Measurements from ENCODE around the gene COQ10A. TPM values are rescaled to one million over a fixed set of nuclear protein-coding genes. Genes with fewer than 3 reads are reported as not detected.

The COQ10A gene
- total RNA-seq (10 to 100 TPM; 24.3 to 86.6 (median 54.7) TPM), polyA plus RNA-seq (100 to 1,000 TPM in 1 of 3 donors, 10 to 100 TPM in 2; 16.2 to 105 (median 63.5) TPM)
- long read RNA-seq, donor 1, transcript COQ10A-202 (5 exons, 1,410 nt) = major isoform, 9 of 18 reads
- long read RNA-seq, donor 1, transcript COQ10A-201 (5 exons, 1,652 nt) = major isoform, 9 of 18 reads
- long read RNA-seq, donor 1, partial matches to known transcripts = 0 of 18 reads
- long read RNA-seq, donor 1, other reads (novel, unspliced or antisense) = 0 of 18 reads
- long read RNA-seq, donor 2, transcript COQ10A-202 (5 exons, 1,410 nt) = minor isoform, 15 of 94 reads
- long read RNA-seq, donor 2, transcript COQ10A-203 (4 exons, 1,369 nt) = minor isoform, 6 of 94 reads
- long read RNA-seq, donor 2, transcript COQ10A-201 (5 exons, 1,652 nt) = major isoform, 58 of 94 reads
- long read RNA-seq, donor 2, partial matches to known transcripts = 2 of 94 reads
- long read RNA-seq, donor 2, other reads (novel, unspliced or antisense) = 10 of 94 reads

DNA sequence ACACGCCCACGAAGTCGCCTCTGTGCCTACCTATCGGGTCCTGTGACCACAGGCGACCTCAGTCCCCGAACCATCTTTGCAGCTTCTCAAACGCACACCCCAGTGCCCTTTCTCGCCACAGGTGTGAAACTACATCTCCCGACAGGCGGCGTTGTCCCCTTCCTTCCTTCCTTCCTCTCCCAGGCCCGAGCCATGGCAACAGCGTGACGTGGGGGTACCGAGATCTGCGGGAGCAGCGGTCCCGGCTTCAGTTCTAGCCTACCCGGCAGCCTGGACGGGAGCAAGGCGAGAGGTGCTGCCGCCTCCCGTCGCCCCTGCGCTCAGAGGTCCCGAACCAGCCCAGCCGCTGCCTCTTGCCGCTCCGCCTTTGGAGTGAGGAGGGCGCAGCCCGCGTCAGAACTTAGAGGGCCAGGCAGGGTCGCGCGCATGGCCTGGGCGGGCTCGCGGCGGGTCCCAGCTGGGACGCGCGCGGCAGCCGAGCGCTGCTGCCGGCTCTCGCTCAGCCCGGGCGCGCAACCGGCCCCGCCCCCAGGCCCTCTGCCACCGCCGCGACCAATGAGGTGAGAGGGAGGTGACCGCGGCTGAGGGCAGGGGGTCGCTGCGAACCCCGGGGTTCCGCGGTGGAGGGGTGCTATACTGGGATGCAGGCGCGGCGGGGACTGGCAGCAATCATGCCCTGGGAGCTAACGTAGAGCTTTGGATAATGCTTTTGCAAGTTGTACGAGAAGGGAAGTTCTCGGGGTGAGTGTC lies at the start of gene COQ10A:
COQ10A (plus strand) TSS at position 250 of the 750 bp plus-strand sequence; CDS start at position 427, 177 bp downstream.
- H3K4me1 ChIP-seq = peaks cover 56% of the 10 kb centered on the region
- TF ChIP-seq, protein P1, sequence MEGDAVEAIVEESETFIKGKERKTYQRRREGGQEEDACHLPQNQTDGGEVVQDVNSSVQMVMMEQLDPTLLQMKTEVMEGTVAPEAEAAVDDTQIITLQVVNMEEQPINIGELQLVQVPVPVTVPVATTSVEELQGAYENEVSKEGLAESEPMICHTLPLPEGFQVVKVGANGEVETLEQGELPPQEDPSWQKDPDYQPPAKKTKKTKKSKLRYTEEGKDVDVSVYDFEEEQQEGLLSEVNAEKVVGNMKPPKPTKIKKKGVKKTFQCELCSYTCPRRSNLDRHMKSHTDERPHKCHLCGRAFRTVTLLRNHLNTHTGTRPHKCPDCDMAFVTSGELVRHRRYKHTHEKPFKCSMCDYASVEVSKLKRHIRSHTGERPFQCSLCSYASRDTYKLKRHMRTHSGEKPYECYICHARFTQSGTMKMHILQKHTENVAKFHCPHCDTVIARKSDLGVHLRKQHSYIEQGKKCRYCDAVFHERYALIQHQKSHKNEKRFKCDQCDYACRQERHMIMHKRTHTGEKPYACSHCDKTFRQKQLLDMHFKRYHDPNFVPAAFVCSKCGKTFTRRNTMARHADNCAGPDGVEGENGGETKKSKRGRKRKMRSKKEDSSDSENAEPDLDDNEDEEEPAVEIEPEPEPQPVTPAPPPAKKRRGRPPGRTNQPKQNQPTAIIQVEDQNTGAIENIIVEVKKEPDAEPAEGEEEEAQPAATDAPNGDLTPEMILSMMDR (IDR thresholded peaks at IDR 0.05) = peak; percentile 58
- ATAC-seq (peak; percentile 82 to 92 (median 86)), DNase-seq (peak; percentile 89 to 95)
- intact Hi-C loops (cut with DNase I) = no loop called here
- H3K4me3 ChIP-seq = peak within 1 kb of the TSS; percentile 87
- H3K27ac ChIP-seq = peak within 1 kb of the TSS; percentile 96
- H3K9me3 ChIP-seq = no peaks in the 10 kb centered on the region
- 0% methylated on average over 62 to 68 of the region's 68 CpGs for WGBS, 3 donors
- peaks cover 4 to 24% of the 10 kb centered on the region in 2 donors for H3K36me3 ChIP-seq (ENCODE audit: insufficient read depth in 1 of 2, low read depth in 1 of 2)
- H3K27me3 ChIP-seq (ENCODE audit: insufficient read depth in 3 of 3, low read length in 2 of 3) = no peaks in the 10 kb centered on the region

DNA sequence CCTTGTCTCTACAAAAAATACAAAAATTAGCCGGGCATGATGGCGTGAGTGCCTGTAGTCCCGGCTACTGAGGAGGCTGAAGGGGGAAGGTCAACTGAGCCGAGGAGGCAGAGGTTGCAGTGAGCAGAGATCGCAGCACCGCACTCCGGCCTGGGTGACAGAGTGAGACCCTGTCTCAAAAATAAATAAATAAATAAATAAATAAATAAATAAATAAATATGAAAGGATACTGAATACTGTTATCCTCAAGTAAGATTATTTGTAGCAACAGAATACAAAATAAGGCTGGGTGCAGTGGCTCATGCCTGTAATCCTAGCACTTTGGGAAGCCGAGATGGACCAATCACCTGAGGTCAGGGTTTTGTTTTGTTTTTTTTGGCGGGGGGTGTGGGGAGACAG lies 46.9 kb upstream of the COQ10A start:
- Histone ChIP-seq H3K4me1 (peaks cover 39% of the 10 kb centered on the region), H3K36me3 (ENCODE audit: insufficient read depth in 1 of 2, low read depth in 1 of 2) (peaks cover 3 to 28% of the 10 kb centered on the region in 2 donors), H3K27ac (peak overlapping the region; percentile 96), H3K4me3 (peak overlapping the region; percentile 73), H3K27me3 (ENCODE audit: insufficient read depth in 3 of 3, low read length in 2 of 3) (no peaks in the 10 kb centered on the region), H3K9me3 (no peaks in the 10 kb centered on the region)
- no peak for ATAC-seq
- DNase-seq = no peak
- WGBS, 3 donors = 89 to 92% (median 90%) methylated on average over 9 of the region's 9 CpGs
- TF ChIP-seq, protein P1 (IDR thresholded peaks at IDR 0.05) = no peak
- intact Hi-C loops (cut with DNase I) = loop anchor here in 1 of 2 donors (5.0 kb wide), 3 partner anchors 33 to 103 kb away; partner anchors contain the start of genes ANKRD52, RPL41, SMARCC2 and ZC3H10

DNA sequence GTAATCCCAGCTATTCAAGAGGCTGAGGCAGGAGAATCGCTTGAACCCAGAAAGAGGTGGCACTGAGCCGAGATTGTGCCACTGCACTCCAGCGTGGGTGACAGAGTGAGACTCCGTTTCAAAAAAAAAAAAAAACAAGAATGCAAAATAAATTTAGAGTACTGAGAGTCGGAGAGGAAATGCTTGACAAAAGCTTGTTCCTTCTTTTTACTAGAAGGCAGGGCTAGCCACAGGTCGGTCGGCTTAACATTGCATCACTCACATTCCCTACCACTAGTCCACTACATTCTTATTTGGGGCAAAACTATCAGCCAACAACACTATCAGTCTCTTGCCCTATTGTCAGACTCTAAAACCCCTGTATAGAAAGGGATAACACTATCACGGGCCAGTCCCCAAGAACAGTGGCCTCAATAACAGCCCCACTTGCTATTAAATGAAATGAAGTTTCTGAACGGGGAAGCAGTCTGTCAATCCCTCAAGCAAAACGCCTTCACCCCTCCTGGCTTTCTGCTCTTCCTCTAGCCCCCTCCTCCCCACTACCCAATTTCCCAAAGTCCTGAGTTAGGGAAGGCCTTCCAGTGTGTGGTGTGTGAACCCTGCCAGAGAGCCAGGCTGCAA lies 46.0 kb upstream of the COQ10A start:
- intact Hi-C loops (cut with DNase I) = loop anchor here in 1 of 2 donors (5.0 kb wide), 3 partner anchors 33 to 103 kb away; partner anchors contain the start of genes ANKRD52, RPL41, SMARCC2 and ZC3H10
- no peak for DNase-seq
- no peak for ATAC-seq
- peaks cover 3 to 21% of the 10 kb centered on the region in 2 donors for H3K36me3 ChIP-seq (ENCODE audit: insufficient read depth in 1 of 2, low read depth in 1 of 2)
- H3K9me3 ChIP-seq = no peaks in the 10 kb centered on the region
- peak overlapping the region; percentile 73 for H3K4me3 ChIP-seq
- TF ChIP-seq, protein P1 (IDR thresholded peaks at IDR 0.05) = no peak
- no peaks in the 10 kb centered on the region for H3K27me3 ChIP-seq (ENCODE audit: insufficient read depth in 3 of 3, low read length in 2 of 3)
- WGBS, 3 donors = 7 to 12% (median 8%) methylated on average over 10 of the region's 10 CpGs
- H3K4me1 ChIP-seq = peaks cover 40% of the 10 kb centered on the region
- peak overlapping the region; percentile 96 for H3K27ac ChIP-seq

DNA sequence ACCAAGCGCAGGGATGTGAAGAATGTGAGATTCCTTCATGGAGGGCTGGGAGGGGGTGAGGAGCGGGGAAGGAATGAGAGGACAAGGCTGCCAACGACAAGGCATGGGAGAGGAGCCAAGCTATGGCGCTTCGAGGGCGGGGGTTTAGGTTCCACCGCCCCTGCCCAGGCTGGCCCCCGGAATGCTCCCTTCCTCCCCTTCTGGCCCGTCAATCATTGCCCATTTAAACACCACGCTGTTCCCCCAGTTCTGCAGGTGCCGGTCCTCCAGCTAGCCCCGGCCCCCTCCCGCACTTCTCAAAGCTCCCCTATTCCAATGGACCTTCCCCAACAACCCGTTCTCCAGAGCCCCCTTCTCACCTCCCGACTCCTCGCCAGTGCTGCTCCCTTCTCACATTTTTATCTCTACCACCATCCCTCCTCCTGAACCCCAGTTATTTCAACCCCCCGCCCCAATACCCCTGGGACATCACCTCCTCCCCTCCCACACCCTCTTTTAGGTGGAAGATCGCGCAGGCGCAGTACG lies 45.4 kb upstream of the COQ10A start:
- peak overlapping the region; percentile 73 for H3K4me3 ChIP-seq
- peaks cover 40% of the 10 kb centered on the region for H3K4me1 ChIP-seq
- peak overlapping the region; percentile 96 for H3K27ac ChIP-seq
- no peaks in the 10 kb centered on the region for H3K27me3 ChIP-seq (ENCODE audit: insufficient read depth in 3 of 3, low read length in 2 of 3)
- WGBS, 3 donors = 0 to 1% (median 0%) methylated on average over 16 to 21 of the region's 21 CpGs
- peaks cover 3 to 21% of the 10 kb centered on the region in 2 donors for H3K36me3 ChIP-seq (ENCODE audit: insufficient read depth in 1 of 2, low read depth in 1 of 2)
- ATAC-seq = peak in 3 of 4 donors; percentile 14 to 35 (median 14)
- H3K9me3 ChIP-seq = no peaks in the 10 kb centered on the region
- TF ChIP-seq, protein P1 (IDR thresholded peaks at IDR 0.05) = no peak
- intact Hi-C loops (cut with DNase I) = loop anchor here in 1 of 2 donors (5.0 kb wide), 3 partner anchors 34 to 104 kb away; partner anchors contain the start of genes ANKRD52, RPL41, SMARCC2 and ZC3H10
- peak; percentile 68 to 73 for DNase-seq

All from psoas muscle (tissue), 8 donors.